ENCODE measurements around the gene TMPRSS5.

DNA sequence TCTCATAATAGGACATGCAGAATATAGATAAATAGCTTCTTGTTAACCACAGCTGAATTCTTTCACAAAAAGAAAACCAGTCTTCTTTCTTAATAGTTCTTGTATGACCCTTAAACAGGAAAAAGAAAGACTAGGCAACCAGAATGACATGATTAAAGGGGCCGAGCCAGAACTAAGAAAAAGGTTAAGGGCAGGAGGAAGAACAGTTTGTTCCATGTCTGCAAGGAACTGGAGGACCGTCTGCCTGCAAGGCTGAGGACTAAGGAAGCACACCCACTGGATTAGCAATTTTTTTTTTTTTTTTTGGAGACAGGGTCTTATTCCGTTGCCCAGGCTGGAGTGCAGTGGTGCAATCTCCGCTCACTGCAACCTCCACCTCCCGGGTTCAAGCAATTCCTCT lies 26.0 kb upstream of the TMPRSS5 start:
- TF ChIP-seq, protein P1, sequence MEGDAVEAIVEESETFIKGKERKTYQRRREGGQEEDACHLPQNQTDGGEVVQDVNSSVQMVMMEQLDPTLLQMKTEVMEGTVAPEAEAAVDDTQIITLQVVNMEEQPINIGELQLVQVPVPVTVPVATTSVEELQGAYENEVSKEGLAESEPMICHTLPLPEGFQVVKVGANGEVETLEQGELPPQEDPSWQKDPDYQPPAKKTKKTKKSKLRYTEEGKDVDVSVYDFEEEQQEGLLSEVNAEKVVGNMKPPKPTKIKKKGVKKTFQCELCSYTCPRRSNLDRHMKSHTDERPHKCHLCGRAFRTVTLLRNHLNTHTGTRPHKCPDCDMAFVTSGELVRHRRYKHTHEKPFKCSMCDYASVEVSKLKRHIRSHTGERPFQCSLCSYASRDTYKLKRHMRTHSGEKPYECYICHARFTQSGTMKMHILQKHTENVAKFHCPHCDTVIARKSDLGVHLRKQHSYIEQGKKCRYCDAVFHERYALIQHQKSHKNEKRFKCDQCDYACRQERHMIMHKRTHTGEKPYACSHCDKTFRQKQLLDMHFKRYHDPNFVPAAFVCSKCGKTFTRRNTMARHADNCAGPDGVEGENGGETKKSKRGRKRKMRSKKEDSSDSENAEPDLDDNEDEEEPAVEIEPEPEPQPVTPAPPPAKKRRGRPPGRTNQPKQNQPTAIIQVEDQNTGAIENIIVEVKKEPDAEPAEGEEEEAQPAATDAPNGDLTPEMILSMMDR (IDR thresholded peaks at IDR 0.05) = no peak
- no peak for TF ChIP-seq POLR2A (IDR thresholded peaks at IDR 0.05)
